ENCODE results near the gene ADIG.
A peak's percentile ranks its signal among the peaks of the same experiment; 100 is the strongest.

ADIG gene

GRCh38 chr20:38547288-38548085 is 33.5 kb upstream of the ADIG start:
- TF ChIP-seq CTCF (IDR thresholded peaks at IDR 0.05; ENCODE audit: low read depth, low read length, missing control alignments), result no peak
- DNase-seq (ENCODE audit: low read depth), result no peak

DNA sequence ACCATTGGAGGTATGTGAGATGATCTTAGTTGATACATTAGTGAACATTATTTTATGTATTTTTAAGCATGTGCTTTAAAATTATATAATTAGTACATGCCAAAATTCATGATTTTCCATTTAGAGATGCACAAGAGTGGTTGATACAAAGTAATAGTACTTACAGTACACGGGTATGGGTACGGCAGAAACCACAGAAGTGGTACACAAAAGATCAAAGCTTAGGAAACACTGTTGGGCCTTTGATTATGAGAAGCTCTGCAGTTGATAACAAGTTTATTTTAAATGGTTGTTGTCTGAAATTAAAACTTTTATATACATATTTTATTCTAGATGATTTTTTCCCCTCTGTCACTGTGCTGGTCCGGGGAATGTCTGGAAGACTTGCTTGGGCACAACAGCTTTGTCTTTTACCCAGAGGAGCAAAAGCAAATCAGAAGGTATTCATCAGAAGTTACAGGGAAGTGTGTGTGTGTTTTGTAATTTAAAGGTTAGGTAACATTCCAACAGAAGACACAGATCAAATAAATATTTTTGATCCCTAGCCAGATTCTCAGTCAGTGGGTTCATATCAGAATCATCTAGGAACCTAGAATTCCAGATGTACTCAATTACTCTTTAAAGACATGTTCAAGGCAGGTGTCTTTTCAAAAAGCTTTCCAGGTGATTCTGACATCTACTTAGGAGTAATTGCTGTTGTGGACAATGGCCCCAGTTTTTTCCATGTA is 32.5 kb upstream of the ADIG start:
- H3K4me3 ChIP-seq (ENCODE audit: low read depth, low read length), result no peak overlapping the region
- no peak for DNase-seq (ENCODE audit: low read depth)
- TF ChIP-seq CTCF (IDR thresholded peaks at IDR 0.05; ENCODE audit: low read depth, low read length, missing control alignments), result no peak

More at GRCh38 chr20:38547288-38548085, 33.5 kb upstream of the ADIG start:
- no peak overlapping the region for H3K4me3 ChIP-seq (ENCODE audit: low read depth, low read length)

DNA sequence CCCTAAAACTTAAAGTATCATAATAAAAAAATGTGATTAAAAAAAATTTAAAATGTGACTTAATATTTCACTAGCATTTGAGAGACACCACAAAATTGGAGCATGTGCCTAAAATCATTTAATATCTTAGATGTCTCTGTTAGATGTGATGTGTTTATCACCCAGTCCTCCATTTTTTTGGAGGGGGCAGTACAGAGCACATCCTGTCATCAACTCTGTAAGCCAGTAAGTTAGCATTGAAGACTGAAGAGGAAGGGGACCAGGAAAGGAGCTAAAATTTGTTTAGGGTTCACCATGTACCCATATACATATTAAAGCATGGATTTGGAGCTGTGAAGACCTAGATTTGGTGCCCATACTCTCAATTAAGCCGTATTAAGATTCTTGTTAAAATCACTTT is 30.7 kb upstream of the ADIG start:
- H3K4me3 ChIP-seq (ENCODE audit: low read depth, low read length), result no peak overlapping the region
- peak; percentile 19 for TF ChIP-seq CTCF (IDR thresholded peaks at IDR 0.05; ENCODE audit: low read depth, low read length, missing control alignments)
- no peak for DNase-seq (ENCODE audit: low read depth)

GRCh38 chr20:38551056-38551626 is 29.9 kb upstream of the ADIG start:
- no peak overlapping the region for H3K4me3 ChIP-seq (ENCODE audit: low read depth, low read length)
- DNase-seq (ENCODE audit: low read depth), result no peak
- no peak for TF ChIP-seq CTCF (IDR thresholded peaks at IDR 0.05; ENCODE audit: low read depth, low read length, missing control alignments)

DNA sequence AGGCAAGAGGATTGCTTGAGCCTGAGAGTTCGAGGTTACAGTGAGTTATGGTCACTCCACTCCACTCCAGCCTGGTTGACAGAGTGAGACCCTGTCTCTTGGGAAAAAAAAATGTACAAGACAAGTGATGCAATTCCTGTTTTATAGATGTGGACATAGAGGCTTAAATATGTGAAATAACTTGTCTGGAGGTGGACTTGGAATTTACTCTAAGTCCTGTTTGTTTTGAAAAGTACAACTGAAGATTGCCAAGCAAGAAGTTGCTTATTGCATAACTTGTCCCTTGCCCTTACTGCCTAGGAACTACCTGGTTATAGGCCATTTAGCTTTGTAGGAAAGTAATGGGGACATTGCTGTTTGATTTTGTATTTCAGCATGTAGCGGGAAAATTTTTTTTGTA is 26.0 kb upstream of the ADIG start:
- no peak overlapping the region for H3K4me3 ChIP-seq (ENCODE audit: low read depth, low read length)
- TF ChIP-seq CTCF (IDR thresholded peaks at IDR 0.05; ENCODE audit: low read depth, low read length, missing control alignments), result no peak
- DNase-seq (ENCODE audit: low read depth), result no peak

DNA sequence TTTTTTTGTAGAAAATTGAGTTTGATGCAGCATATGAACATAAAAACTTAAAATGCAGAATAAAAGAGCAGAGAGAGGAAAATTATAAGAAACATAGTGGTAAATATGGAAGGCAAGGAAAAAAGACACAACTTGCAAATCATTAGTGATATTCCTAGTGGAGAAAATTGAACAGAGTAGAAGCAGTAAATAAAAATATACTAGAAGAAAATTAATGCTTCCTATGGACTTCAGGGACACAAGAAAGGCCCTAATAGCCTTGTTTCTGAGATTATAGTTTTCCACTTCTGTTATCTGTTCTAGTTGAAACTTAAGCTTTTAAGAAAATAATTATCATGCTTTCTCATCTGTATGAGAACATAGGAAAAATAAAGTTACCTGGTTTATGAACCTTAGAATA is 25.6 kb upstream of the ADIG start:
- no peak for DNase-seq (ENCODE audit: low read depth)
- H3K4me3 ChIP-seq (ENCODE audit: low read depth, low read length), result no peak overlapping the region
- TF ChIP-seq CTCF (IDR thresholded peaks at IDR 0.05; ENCODE audit: low read depth, low read length, missing control alignments), result no peak
